ENCODE results near the gene ZNF506. TPM values are rescaled to one million over a fixed set of nuclear protein-coding genes. Genes with fewer than 3 reads are reported as not detected.
"Not testable (repeated sequence)": the region's sequence is repeated elsewhere in the genome, so short reads cannot be mapped to it uniquely, and the experiment has no call there.

ZNF506 gene
- 18.4 and 24.8 TPM in 2 replicates for total RNA-seq (2014; rRNA removed; shearing (Covaris generic))

- DNase-seq (ENCODE audit: low read depth), result peak; percentile 98
These were observed at the start of gene ZNF506 for GRCh38 chr19:19821366-19821951. Gene ZNF506 (minus strand): TSS chr19:19821750. CDS start chr19:19821603, 147 bp downstream.

GRCh38 chr19:19870086-19870485 lies 48.5 kb upstream of the ZNF506 start:
- not testable (repeated sequence) for DNase-seq (ENCODE audit: low read depth)

DNA sequence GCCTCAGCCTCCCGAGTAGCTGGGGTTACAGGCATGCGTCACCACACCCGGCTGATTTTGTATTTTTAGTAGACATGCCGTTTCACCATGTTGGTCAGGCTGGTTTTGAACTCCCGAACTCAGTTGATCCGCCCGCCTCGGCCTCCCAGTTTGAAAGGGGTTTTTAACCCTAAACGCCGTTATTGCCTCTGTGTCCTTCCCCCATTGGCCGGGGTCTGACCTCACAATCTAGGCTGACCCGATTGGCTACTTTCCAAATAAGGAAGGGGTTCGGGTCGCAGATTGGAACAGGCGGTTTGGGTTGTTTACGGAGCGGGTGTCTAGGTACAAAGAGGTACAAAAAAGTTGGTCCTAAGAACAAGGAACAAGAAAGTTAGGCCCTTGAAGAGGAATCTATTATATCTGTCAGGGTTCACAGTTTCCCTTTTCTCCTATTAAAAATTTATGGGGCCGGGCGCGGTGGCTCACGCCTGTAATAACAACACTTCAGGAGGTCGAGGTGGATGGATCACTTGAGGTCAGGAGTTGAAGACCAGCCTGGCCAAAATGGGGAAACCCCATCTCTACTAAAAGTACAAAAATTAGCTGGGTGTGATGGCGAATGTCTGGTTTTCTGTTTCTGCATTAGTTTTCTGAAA lies 45.2 kb upstream of the ZNF506 start:
- DNase-seq (ENCODE audit: low read depth), result peak; percentile 6

GRCh38 chr19:19865750-19866610 lies 44.4 kb upstream of the ZNF506 start, which contains the start of gene ZNF253:
Gene ZNF253 (plus strand): TSS chr19:19865882. CDS start chr19:19865997, 115 bp downstream.
- DNase-seq (ENCODE audit: low read depth), result peak; percentile 97

DNA sequence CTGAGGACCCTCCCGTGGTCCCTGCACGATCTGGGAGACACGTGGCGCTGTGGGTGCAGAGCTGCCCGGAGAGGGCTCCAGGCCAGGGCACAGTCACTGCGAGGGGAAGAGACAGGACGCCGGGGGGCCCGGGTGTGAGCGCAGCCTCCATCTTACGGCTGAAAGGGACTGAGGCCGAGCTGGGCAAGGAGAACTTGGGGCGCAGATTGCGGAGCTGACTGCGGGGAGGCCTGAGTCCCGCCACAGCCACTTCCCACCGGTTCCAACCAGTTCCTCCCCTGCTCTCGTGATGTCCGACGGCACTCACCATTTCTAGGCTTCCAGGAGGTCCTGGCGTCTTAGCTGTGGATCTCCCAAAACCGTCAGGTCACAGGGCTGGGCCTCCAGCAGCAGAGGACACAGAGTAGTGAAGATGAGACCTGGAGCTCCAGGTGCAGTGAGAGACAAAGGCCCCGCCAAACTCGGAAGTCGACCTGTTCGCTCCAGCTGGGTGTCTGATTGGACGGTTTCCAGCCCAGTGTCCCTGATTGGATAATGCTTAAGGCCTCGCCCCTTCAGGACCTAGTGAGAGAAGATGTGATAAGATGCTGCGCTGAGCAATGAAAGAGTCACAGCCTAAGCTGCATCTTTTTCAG lies 39.3 kb upstream of the ZNF506 start:
- peak; percentile 4 for DNase-seq (ENCODE audit: low read depth)

GRCh38 chr19:19858751-19859150 lies 37.2 kb upstream of the ZNF506 start:
- no peak for DNase-seq (ENCODE audit: low read depth)

DNA sequence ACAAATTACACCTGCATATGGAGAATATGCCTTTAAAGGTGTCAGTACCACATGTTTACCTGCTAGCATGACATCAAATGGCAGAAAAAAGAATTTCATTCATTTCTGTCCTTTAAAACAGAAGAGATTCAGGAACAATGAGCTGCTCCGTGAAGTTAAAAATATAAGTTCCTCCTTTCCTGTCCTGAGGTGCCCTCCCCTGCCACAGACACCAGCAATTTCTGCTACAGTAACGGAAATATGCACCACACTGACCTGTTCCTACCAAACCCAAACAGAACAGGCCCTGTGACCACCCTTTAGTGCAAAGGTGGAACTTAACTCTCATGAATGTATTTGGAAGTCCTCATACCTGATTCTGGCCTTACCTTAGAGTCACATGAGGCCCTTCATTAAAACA lies 30.2 kb upstream of the ZNF506 start:
- DNase-seq (ENCODE audit: low read depth), result not testable (repeated sequence)

- no peak for DNase-seq (ENCODE audit: low read depth)
These were observed 27.5 kb upstream of the ZNF506 start for GRCh38 chr19:19849056-19849455.

DNA sequence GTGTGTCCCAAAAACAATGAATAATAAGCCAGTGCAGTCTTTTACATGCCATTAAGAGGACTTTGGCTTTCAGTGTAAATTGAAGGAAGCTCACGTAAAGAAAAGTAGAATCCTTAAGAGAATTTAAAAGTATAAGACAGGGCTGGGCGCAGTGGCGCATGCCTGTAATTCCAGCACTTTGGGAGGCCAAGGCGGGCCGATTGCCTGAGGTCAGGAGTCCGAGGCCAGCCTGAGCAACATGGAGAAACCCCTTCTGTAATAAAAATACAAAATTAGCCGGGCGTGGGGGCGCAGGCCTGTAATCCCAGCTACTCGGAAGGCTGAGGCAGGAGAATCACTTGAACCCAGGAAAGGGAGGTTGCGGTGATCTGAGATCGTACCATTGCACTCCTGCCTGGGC lies 26.2 kb upstream of the ZNF506 start:
- DNase-seq (ENCODE audit: low read depth), result no peak

- DNase-seq (ENCODE audit: low read depth), result no peak
These were observed 14.0 kb upstream of the ZNF506 start for GRCh38 chr19:19835560-19836038.

GRCh38 chr19:19826875-19827274 lies 5.3 kb upstream of the ZNF506 start:
- DNase-seq (ENCODE audit: low read depth), result no peak

GRCh38 chr19:19823916-19824315 lies 2.4 kb upstream of the ZNF506 start:
- no peak for DNase-seq (ENCODE audit: low read depth)

DNA sequence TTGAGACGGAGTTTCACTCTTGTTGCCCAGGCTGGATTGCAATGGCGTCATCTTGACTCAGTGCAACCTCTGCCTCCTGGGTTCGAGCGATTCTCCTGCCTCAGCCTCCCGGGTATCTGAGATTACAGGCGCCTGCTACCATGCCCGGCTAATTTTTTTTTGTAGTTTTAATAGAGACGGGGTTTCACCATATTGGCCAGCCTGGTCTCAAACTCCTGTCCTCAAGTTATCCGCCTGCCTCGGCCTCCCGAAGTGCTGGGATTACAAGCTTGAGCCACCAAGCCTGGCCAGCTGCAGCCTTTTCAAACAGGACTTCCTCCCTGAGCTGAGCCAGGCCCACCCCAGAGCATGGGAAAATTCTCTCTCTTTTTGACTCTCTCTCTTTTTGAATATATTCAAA lies 426 bp upstream of the ZNF506 start:
- DNase-seq (ENCODE audit: low read depth), result peak; percentile 12

GRCh38 chr19:19820774-19821320 lies 703 bp downstream of the ZNF506 start:
- DNase-seq (ENCODE audit: low read depth), result peak; percentile 7

- DNase-seq (ENCODE audit: low read depth), result no peak
These were observed 4.2 kb downstream of the ZNF506 start for GRCh38 chr19:19817357-19817756.

DNA sequence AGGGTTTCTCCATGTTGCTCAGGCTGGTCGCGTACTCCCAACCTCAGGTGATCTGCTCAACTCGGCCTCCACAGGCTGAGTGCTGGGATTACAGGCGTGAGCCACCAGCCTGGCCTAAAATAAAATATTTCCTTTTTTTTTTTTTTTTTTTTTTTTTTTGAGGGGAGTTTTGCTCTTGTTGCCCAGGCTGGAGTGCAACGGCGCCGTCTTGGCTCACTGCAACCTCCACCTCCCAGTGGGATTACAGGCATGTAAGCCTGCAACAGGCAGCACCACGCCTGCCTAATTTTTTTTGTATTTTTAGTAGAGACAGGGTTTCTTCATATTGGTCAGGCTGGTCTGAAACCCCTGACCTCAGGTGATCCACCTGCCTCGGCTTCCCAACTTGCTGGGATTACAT lies 4.9 kb downstream of the ZNF506 start:
- DNase-seq (ENCODE audit: low read depth), result no peak

GRCh38 chr19:19811999-19812398 lies 9.6 kb downstream of the ZNF506 start:
- not testable (repeated sequence) for DNase-seq (ENCODE audit: low read depth)

- no peak for DNase-seq (ENCODE audit: low read depth)
These were observed 16.1 kb downstream of the ZNF506 start for GRCh38 chr19:19805480-19805879.

DNA sequence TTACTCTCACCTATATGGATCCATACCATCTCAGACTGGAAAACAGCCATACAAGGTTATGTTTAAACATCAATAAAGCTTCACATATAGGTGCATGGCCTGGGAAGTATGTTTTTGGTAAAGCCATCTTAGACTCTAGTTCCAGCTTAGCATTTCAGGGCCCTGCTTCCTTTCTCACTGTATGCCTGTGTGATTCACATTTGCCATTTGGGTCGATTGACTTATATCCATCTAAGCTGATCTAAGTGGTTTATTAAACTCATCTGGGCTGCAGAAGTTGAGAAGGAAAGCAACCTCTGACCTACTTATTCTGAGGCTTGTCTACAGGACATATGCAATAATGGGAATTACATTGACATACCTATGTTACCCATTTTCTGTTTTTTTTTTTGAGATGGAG lies 33.5 kb downstream of the ZNF506 start:
- no peak for DNase-seq (ENCODE audit: low read depth)

- DNase-seq (ENCODE audit: low read depth), result not testable (repeated sequence)
These were observed 36.1 kb downstream of the ZNF506 start for GRCh38 chr19:19785476-19785875.

GRCh38 chr19:19782783-19783182 lies 38.8 kb downstream of the ZNF506 start:
- DNase-seq (ENCODE audit: low read depth), result no peak

DNA sequence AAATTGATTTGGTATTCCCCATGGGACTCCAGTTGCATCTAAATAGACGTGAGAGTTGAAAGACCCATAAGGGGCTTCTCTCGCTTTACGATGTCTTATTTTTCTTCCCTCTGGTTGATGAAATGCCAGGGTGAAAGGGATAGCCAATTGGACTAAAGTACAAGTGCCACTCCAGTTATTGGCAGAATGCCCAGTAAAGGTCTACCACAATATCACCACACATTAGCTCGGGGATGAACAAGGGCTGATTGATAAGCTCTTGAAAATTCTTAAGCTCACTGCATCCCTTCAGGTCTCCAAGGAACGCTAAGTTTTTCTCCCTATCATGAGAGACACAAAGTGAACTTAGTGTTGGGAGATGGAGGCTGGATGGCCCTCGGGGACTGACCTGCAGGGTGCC lies 39.8 kb downstream of the ZNF506 start:
- DNase-seq (ENCODE audit: low read depth), result peak; percentile 42

Data from RPMI7951 (cell line).